Naive B cell (primary cell): Measurements from ENCODE around the gene ATXN10. TPM values are rescaled to one million over a fixed set of nuclear protein-coding genes. Genes with fewer than 3 reads are reported as not detected.

Experiments
- ATAC-seq, 2 donors: fragments of 150-1000 bp; cut with Tn5 transposase; 2 replicates each; pipeline ENCODE4 v1.10.0; 2021; ENCODE audit warnings: low read depth in 2 of 2, mild to moderate bottlenecking in 2 of 2, moderate library complexity in 2 of 2
- DNase-seq: peaks from one replicate; pipeline ENCODE4 v3.0.0; 2022
- H3K27ac Mint-ChIP-seq, 6 donors: one replicate each; pipeline ENCODE4 v1.8.0; 2020 to 2022; ENCODE audit warnings: mild to moderate bottlenecking in 6 of 6, mixed read lengths in 6 of 6, moderate library complexity in 5 of 6, inconsistent platforms in 2 of 6
- H3K27me3 Mint-ChIP-seq, 3 donors: one replicate each; pipeline ENCODE4 v1.8.0; 2021 to 2022; ENCODE audit warnings: mixed read lengths in 3 of 3, mild to moderate bottlenecking in 1 of 3
- H3K36me3 Mint-ChIP-seq, 2 donors: one replicate each; pipeline ENCODE4 v1.8.0; 2020 to 2022; ENCODE audit warnings: mixed read lengths in 2 of 2, inconsistent platforms in 1 of 2, mild to moderate bottlenecking in 1 of 2
- H3K4me1 Mint-ChIP-seq, 3 donors: one replicate each; pipeline ENCODE4 v1.8.0; 2020 to 2022; ENCODE audit warnings: mixed read lengths in 3 of 3, inconsistent platforms in 1 of 3, mild to moderate bottlenecking in 1 of 3, moderate library complexity in 1 of 3
- H3K4me3 Mint-ChIP-seq, 8 donors: one replicate each; pipeline ENCODE4 v1.8.0; 2020 to 2022; ENCODE audit warnings: mild to moderate bottlenecking in 8 of 8, mixed read lengths in 8 of 8, moderate library complexity in 8 of 8, inconsistent platforms in 2 of 8
- H3K9me3 Mint-ChIP-seq, 7 donors: one replicate each; pipeline ENCODE4 v1.8.0; 2020 to 2022; ENCODE audit warnings: mixed read lengths in 7 of 7, mild to moderate bottlenecking in 5 of 7, inconsistent platforms in 2 of 7, moderate library complexity in 1 of 7
- polyA plus RNA-seq, 6 donors: library from polyadenylated mRNA; unstranded; fragments of 300-500 nt; fragmentation: Illumina TruSeq; gene quantifications; one replicate each; pipeline ENCODE4 v1.2.3, GENCODE V29; 2021; ENCODE audit warnings: low read depth in 6 of 6

Gene ATXN10
- polyA plus RNA-seq, 6 donors from 2014 or later, result 103 to 162 (median 125) TPM

DNA sequence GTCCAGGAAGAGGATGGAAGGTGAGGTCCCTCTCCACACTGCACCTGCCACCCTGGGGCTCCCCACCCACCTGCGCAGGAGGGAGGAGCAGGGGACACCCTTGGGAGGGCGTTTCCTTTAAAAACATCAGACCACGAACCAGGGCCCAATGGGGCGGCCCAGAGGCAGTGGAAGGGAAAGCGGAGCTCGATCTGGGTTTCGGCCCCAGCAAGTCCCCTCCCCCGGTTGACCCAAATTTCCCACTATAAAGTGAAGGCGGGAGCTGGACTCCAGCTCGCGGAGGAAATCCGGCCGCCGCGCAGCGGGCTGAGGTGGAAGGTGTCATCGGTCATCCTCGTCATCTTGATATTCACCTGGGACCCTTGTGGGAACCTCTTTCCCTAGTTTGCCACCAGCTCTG is 206.0 kb downstream of the ATXN10 start:
- ATAC-seq (no peak), DNase-seq (no peak)
- Mint-ChIP-seq H3K4me3 (no peak overlapping the region), H3K4me1 (peaks cover 0 to 11% (median 4%) of the 10 kb centered on the region in 3 donors), H3K27ac (no peak overlapping the region), H3K36me3 (peaks cover 0 to 4% of the 10 kb centered on the region in 2 donors), H3K9me3 (peaks cover 5 to 19% (median 8%) of the 10 kb centered on the region in 7 donors), H3K27me3 (peaks cover 17 to 81% (median 41%) of the 10 kb centered on the region in 3 donors)

DNA sequence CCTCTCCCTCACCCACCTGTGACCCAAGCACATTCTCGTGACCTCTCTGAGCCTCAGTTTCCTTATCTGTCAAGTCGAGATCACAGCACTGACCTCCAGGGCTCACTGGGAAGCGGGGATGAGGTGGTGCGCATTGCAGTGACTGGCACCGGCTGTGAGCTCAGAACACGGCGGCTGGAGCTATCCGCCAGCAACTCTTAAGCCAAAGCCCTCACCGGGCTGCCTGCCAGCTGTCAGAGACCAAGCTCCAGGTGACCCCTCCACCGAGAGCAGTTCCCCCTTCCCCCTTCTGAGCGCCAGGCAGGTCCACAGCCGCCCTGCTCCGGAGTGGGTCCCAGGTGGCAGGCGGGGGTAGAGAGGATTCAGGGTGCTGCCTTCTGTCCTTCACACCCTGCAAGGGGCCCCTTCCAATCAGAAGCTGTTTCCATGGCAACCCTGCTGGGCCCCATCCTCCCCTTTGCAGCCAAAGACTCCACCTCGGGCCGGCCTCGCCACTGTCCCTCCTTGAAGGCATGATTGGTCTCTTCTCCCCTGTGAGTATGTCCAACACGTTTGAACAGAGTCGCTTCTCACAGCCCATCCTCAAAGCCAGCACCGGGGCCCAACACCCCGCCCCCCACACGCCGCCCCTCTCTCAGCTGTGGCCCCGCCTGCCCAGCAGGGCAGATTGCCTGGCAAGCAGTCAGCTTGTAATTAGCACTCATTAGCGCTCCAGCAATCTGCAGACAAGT is 206.6 kb downstream of the ATXN10 start:
- peak overlapping the region in 1 of 8 donors; percentile 22 for H3K4me3 Mint-ChIP-seq
- no peak overlapping the region for H3K27ac Mint-ChIP-seq
- DNase-seq (no peak), ATAC-seq (no peak)
- peaks cover 0 to 13% (median 2%) of the 10 kb centered on the region in 7 donors for H3K9me3 Mint-ChIP-seq
- no peaks in the 10 kb centered on the region for H3K36me3 Mint-ChIP-seq
- peaks cover 0 to 11% (median 4%) of the 10 kb centered on the region in 3 donors for H3K4me1 Mint-ChIP-seq
- H3K27me3 Mint-ChIP-seq, result peaks cover 17 to 77% (median 44%) of the 10 kb centered on the region in 3 donors

DNA sequence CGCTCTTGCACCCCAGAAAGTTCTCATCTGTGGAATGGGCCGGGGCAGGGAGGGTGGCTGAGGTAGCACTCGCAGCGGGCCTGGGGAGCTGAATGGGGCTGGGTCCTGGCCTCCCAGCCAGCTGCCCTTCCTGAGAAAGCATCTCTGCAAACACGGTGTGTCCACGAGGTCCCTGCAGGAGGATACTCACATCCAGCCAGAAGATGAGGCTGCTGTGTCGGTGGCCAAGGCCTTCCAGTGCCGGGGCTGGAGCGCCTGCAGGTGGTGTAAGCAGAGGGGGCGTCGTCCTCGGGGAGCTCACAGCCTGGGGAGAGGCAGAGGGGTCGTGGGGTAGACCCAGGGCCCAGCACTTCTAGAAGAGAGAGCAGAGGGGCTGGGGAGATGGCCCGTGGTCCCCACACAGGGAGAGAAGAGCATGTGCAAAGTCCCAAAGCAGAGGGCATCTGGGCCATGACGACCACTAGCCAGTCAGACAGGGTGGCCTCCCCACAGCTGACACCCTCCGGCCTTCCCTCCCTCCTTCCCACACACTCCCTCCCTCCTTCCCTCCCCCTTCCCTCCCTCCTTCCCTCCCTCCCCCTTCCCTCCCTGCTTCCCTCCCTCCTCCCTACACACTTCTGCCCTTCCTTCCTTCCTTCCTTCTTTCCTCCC is 207.4 kb downstream of the ATXN10 start:
- no peak for ATAC-seq

GRCh38 chr22:45879552-45879949 is 207.9 kb downstream of the ATXN10 start:
- no peak for ATAC-seq
- H3K36me3 Mint-ChIP-seq, result no peaks in the 10 kb centered on the region
- DNase-seq, result no peak
- peaks cover 0 to under 1% (median 0%) of the 10 kb centered on the region in 7 donors for H3K9me3 Mint-ChIP-seq
- H3K4me3 Mint-ChIP-seq, result peak overlapping the region in 1 of 8 donors; percentile 22
- H3K4me1 Mint-ChIP-seq, result peaks cover 0 to 11% (median 4%) of the 10 kb centered on the region in 3 donors
- H3K27me3 Mint-ChIP-seq, result peaks cover 23 to 79% (median 56%) of the 10 kb centered on the region in 3 donors
- no peak overlapping the region for H3K27ac Mint-ChIP-seq

More for the DNA sequence above, 207.4 kb downstream of the ATXN10 start:
- H3K27ac Mint-ChIP-seq, result no peak overlapping the region
- peaks cover 23 to 81% (median 52%) of the 10 kb centered on the region in 3 donors for H3K27me3 Mint-ChIP-seq
- peaks cover 0 to 5% (median 0%) of the 10 kb centered on the region in 7 donors for H3K9me3 Mint-ChIP-seq
- H3K4me3 Mint-ChIP-seq, result no peak overlapping the region
- peaks cover 0 to 11% (median 4%) of the 10 kb centered on the region in 3 donors for H3K4me1 Mint-ChIP-seq
- H3K36me3 Mint-ChIP-seq, result no peaks in the 10 kb centered on the region
- no peak for DNase-seq

- Mint-ChIP-seq H3K27ac (no peak overlapping the region), H3K4me3 (no peak overlapping the region), H3K9me3 (no peaks in the 10 kb centered on the region), H3K36me3 (no peaks in the 10 kb centered on the region), H3K4me1 (peaks cover 0 to 11% (median 4%) of the 10 kb centered on the region in 3 donors), H3K27me3 (peaks cover 20 to 78% (median 56%) of the 10 kb centered on the region in 3 donors)
- ATAC-seq, result no peak
- no peak for DNase-seq
Measured at GRCh38 chr22:45880091-45880715, 208.6 kb downstream of the ATXN10 start.

- no peaks in the 10 kb centered on the region for H3K36me3 Mint-ChIP-seq
- H3K4me1 Mint-ChIP-seq, result peaks cover 0 to 11% (median 4%) of the 10 kb centered on the region in 3 donors
- no peak overlapping the region for H3K4me3 Mint-ChIP-seq
- H3K9me3 Mint-ChIP-seq, result no peaks in the 10 kb centered on the region
- H3K27me3 Mint-ChIP-seq, result peaks cover 14 to 85% (median 62%) of the 10 kb centered on the region in 3 donors
- DNase-seq (no peak), ATAC-seq (no peak)
- H3K27ac Mint-ChIP-seq, result no peak overlapping the region
Measured at GRCh38 chr22:45880716-45881523, 209.3 kb downstream of the ATXN10 start.

GRCh38 chr22:45881524-45881875 is 209.9 kb downstream of the ATXN10 start:
- no peak for ATAC-seq
- Mint-ChIP-seq H3K27ac (no peak overlapping the region), H3K4me1 (peaks cover 0 to 11% (median 4%) of the 10 kb centered on the region in 3 donors), H3K27me3 (peaks cover 15 to 85% (median 68%) of the 10 kb centered on the region in 3 donors), H3K9me3 (no peaks in the 10 kb centered on the region), H3K4me3 (no peak overlapping the region), H3K36me3 (no peaks in the 10 kb centered on the region)
- no peak for DNase-seq

DNA sequence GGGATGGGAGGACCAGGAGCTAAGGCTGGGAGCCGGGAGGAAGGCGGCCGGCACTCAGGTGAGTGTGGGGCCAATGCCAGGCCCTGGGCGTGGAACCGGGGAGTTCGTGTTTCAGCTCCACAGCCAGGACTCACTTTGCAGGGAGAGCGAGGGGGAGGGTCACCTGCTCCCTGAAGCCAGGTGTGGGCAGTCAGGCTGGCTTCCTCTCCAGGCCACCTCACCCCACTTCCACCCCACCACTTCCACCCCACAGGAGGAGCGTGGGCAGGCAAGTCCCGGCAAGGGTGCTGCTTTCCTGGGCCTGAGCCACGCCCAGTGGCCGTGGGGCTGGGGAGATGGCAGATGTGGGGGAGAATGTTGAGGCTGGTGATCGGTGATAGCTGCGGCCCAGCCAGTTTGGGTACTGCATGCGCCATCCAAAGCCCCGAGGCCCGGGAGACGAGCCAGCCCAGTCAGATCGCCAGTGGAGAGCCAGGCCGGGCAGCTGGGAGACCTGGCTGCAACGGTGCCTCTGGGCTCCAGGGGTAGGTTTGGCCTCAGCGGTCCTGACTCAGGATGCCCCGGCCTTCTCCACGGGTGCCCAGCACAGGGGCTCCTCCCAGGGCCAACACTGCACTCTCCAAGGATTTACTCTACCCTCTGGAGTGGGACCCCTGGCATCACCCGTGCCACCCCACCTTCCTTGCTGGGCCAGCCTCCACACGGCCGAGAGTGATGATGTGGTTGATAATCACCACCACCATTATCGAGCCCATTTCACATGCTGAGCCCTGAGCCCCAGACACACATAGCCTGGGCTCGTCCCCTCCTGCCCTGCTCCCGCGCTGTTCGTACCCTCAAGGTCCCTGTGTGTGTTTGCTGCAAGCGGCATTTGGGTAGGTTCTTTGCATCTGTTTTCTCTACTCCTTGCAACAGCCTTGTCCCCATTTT is 211.5 kb downstream of the ATXN10 start:
- Mint-ChIP-seq H3K36me3 (no peaks in the 10 kb centered on the region), H3K4me3 (no peak overlapping the region), H3K27me3 (peaks cover 26 to 82% (median 76%) of the 10 kb centered on the region in 3 donors), H3K27ac (no peak overlapping the region), H3K9me3 (no peaks in the 10 kb centered on the region), H3K4me1 (peaks cover 0 to 11% (median 4%) of the 10 kb centered on the region in 3 donors)
- DNase-seq (no peak), ATAC-seq (no peak)

DNA sequence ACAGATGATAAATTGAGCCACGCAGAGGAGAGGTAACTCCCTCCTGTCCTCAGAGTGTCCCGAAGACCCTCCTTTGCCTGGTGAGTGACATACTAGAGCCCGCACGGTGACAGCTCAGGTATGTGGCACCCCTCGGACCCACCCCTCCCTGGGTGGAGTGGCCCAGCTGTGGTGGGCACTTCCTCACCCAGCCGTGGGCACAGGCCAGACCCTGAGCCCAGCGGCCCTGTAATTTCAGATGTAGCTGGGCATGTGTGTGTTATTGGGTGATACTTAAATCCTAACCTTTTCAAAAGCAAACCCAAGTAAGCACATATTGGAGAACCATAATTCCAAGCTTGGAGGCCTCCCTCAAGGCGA is 212.2 kb downstream of the ATXN10 start:
- no peak overlapping the region for H3K4me3 Mint-ChIP-seq
- peaks cover 22 to 82% (median 76%) of the 10 kb centered on the region in 3 donors for H3K27me3 Mint-ChIP-seq
- DNase-seq, result no peak
- H3K36me3 Mint-ChIP-seq, result no peaks in the 10 kb centered on the region
- H3K4me1 Mint-ChIP-seq, result peaks cover 0 to 11% (median 0%) of the 10 kb centered on the region in 3 donors
- H3K27ac Mint-ChIP-seq, result no peak overlapping the region
- H3K9me3 Mint-ChIP-seq, result no peaks in the 10 kb centered on the region
- no peak for ATAC-seq

DNA sequence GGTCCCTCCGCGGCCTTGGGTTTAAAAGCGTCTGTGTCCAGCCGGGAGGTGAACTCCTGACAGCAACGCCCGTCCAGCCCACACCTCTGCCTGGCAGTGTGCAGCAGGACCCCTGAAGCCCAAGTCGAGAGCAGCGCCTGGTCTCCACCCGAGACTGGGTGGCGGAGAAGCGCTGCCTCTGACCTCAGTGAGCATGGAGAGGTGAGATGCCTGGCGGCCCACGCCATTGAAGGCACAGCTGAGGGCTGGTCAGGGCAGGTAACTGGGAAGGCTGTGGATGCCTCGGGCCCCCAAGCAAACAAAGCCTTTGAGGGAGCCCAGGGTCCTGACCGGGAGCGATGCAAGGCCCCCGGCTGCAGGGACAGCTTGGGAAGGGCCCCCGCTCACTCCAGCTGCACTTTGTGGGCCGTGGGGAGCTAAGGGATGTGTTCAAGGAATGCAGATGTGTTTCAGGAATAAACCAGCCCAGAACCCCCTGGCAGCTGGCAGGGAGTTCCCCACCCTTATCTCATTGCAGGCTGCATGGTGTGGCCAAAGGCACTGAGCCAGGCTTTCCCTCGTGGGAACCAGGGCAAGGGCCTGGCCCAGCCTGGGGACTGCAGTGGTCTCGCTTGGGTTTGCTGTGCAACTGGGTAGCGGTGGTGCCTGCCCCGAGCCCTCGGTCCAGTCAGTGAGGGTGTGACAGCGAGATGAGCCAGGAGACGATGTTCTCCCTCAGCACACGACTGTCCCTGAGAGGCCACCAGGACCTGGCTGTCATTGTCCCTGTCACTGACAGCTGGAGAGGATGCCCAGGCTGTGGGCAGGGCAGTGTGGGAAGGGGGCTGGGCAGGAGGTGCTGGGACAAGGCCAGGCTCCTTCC is 212.8 kb downstream of the ATXN10 start:
- Mint-ChIP-seq H3K4me1 (peaks cover 0 to 11% (median 0%) of the 10 kb centered on the region in 3 donors), H3K9me3 (no peaks in the 10 kb centered on the region), H3K27ac (no peak overlapping the region), H3K4me3 (no peak overlapping the region), H3K27me3 (peaks cover 22 to 78% (median 69%) of the 10 kb centered on the region in 3 donors), H3K36me3 (no peaks in the 10 kb centered on the region)
- DNase-seq, result no peak
- ATAC-seq, result no peak

DNA sequence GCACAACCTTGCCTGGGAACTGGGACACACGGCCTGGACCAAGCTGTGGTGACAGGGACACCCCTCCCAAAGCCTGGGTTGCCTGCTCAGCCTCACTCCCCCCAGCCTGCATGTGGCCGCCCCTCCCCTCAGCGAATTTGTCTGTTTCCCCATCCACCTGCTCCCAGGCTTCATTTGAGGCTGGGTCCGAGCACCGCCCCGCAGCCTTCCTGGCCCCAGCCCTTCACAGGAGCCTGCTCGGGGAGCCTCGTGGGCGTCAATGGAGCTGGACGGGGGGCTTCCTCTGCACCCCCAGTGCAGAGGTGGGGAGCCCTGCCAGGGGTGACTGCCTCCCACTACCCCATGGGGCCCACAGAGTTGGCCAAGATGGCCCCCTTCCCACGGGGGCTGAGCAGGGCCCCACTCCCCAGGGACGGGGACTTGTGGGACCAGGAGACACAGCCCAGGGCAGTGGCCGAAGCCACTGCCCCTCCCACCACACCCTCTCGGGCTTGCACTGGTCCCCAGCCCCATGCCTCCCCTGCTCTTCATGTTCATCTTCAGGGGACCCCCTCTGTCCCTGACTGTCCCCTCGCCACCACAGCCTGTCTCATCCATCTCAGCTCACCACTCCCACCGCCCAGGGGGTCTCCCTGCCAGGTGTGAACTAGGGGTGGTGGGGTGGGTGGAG is 213.7 kb downstream of the ATXN10 start:
- Mint-ChIP-seq H3K27ac (no peak overlapping the region), H3K4me1 (peaks cover 0 to 4% (median 0%) of the 10 kb centered on the region in 3 donors), H3K27me3 (peaks cover 17 to 76% (median 60%) of the 10 kb centered on the region in 3 donors), H3K36me3 (no peaks in the 10 kb centered on the region), H3K4me3 (no peak overlapping the region), H3K9me3 (no peaks in the 10 kb centered on the region)
- ATAC-seq (no peak), DNase-seq (no peak)
